ENCODE measurements around the gene LOXHD1. TPM values are rescaled to one million over a fixed set of nuclear protein-coding genes. Genes with fewer than 3 reads are reported as not detected.

The LOXHD1 gene
- total RNA-seq, 1 experiment from 2014 or later, result not detected

GRCh38 chr18:46458472-46458871, 198.5 kb downstream of the LOXHD1 start:
- no peak for DNase-seq (ENCODE audit: low read depth, low spot score)
- in situ Hi-C loops (cut with HindIII; ENCODE audit: low pct_unique_long_range_greater_than_20kb, low sequenced_read_pairs), result no loop called here

DNA sequence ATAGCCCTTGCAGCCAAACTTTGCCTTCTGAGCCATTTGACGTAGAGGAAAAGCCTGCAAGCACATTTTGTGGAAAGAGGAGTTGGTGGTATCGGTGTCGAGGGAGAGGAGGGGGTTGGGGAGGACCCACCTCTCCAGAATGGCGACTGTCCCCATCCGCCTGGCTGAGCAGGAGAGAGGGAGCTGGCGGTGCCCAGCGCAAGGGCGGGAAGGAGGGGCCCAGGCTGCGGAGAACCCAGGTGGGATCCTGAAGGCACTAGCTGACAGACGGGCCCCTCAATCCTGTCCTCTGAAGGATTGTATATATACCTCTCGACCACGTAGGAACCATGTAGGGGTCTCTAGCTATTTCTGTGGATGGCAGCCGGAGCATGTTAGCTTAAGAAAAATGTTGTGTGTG, 200.3 kb downstream of the LOXHD1 start:
- DNase-seq (ENCODE audit: low read depth, low spot score), result no peak
- in situ Hi-C loops (cut with HindIII; ENCODE audit: low pct_unique_long_range_greater_than_20kb, low sequenced_read_pairs), result no loop called here

GRCh38 chr18:46452820-46453219, 204.2 kb downstream of the LOXHD1 start:
- in situ Hi-C loops (cut with HindIII; ENCODE audit: low pct_unique_long_range_greater_than_20kb, low sequenced_read_pairs), result no loop called here
- no peak for DNase-seq (ENCODE audit: low read depth, low spot score)

DNA sequence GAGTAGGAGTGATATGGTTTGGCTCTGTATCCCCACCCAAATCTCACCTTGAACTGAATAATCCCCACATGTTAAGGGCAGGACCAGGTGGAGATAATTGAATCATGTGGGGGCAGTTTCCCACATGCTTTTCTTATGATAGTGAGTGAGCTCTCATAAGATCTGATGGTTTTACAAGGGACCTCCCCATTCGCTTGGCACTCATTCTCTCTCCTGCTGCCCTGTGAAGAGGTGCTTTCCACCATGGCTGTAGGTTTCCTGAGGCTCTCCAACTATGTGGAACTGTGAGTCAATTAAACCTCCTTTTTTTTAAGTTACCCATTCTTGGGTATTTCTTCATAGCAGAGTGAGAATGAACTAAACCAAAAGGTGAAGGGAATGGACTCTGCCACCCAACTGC, 207.5 kb downstream of the LOXHD1 start:
- in situ Hi-C loops (cut with HindIII; ENCODE audit: low pct_unique_long_range_greater_than_20kb, low sequenced_read_pairs), result no loop called here
- no peak for DNase-seq (ENCODE audit: low read depth, low spot score)

DNA sequence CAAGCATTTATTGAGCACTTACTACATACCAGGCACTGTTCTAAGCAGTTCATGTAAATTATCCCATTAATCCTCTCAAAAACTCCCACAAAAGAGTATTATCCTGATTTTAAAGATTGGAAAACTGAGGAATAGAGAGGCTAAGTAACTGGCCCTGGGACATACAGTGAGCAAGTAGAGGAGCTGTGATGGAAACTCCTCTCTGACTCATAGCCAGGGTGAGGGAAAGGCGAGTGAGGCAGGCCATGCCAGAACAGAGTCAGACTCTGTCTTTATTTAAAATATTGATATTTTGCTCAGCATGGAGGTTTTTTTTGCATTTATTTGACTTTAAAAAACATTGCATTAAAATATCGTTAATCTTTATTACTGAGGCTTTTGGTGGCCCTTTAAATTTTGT, 208.0 kb downstream of the LOXHD1 start:
- DNase-seq (ENCODE audit: low read depth, low spot score), result no peak
- in situ Hi-C loops (cut with HindIII; ENCODE audit: low pct_unique_long_range_greater_than_20kb, low sequenced_read_pairs), result no loop called here

- in situ Hi-C loops (cut with HindIII; ENCODE audit: low pct_unique_long_range_greater_than_20kb, low sequenced_read_pairs), result no loop called here
- no peak for DNase-seq (ENCODE audit: low read depth, low spot score)
These were observed 208.7 kb downstream of the LOXHD1 start for GRCh38 chr18:46448347-46448746.

DNA sequence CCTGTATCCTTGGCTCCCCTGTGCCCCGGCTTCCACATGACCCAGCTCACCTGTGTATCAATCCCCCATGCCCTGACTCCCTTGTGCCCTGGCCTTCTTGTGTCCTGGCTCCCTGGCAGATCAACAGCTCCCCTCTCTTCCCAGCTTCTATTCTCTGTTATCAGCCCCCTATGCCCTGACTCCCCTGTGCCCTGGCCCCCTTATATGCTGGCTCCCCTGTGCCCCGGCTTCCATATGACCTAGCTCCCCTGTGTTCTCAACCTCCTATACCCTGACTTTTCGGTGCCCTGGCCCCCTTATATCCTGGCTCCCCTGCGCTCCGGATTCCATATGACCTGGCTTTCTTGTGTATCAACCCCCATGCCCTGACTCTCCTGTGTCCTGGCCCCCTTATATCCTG, 209.2 kb downstream of the LOXHD1 start:
- in situ Hi-C loops (cut with HindIII; ENCODE audit: low pct_unique_long_range_greater_than_20kb, low sequenced_read_pairs), result no loop called here

GRCh38 chr18:46447323-46447722, 209.7 kb downstream of the LOXHD1 start:
- DNase-seq (ENCODE audit: low read depth, low spot score), result no peak

More for the DNA sequence above, 209.2 kb downstream of the LOXHD1 start:
- DNase-seq (ENCODE audit: low read depth, low spot score), result no peak

GRCh38 chr18:46445522-46446313, 211.3 kb downstream of the LOXHD1 start:
- DNase-seq (ENCODE audit: low read depth, low spot score), result no peak
- in situ Hi-C loops (cut with HindIII; ENCODE audit: low pct_unique_long_range_greater_than_20kb, low sequenced_read_pairs), result no loop called here

More at GRCh38 chr18:46447323-46447722, 209.7 kb downstream of the LOXHD1 start:
- in situ Hi-C loops (cut with HindIII; ENCODE audit: low pct_unique_long_range_greater_than_20kb, low sequenced_read_pairs), result no loop called here

- DNase-seq (ENCODE audit: low read depth, low spot score), result no peak
- in situ Hi-C loops (cut with HindIII; ENCODE audit: low pct_unique_long_range_greater_than_20kb, low sequenced_read_pairs), result no loop called here
These were observed 218.0 kb downstream of the LOXHD1 start for GRCh38 chr18:46439037-46439436.

DNA sequence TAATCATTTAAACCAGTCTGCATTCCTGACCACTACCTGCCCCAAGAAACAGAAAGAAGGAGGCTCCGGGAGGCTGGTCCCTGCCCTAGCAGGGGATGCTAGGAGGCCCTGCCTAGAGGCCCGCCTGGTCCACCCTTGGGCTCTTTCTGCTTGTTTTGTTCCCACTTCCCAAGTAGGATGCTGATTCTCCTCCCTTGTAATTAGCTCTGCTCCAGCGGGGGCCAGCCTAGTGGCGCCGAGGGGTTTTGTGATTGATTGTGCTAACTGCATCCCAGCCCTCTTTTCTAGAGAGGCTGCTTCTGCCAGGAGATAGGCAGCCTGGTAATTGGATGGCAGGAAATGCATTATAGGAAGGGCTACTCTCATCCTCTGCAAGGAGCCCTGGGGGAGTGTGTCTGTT, 220.0 kb downstream of the LOXHD1 start:
- in situ Hi-C loops (cut with HindIII; ENCODE audit: low pct_unique_long_range_greater_than_20kb, low sequenced_read_pairs), result no loop called here
- no peak for DNase-seq (ENCODE audit: low read depth, low spot score)

- no peak for DNase-seq (ENCODE audit: low read depth, low spot score)
- in situ Hi-C loops (cut with HindIII; ENCODE audit: low pct_unique_long_range_greater_than_20kb, low sequenced_read_pairs), result no loop called here
These were observed 220.4 kb downstream of the LOXHD1 start for GRCh38 chr18:46436621-46437020.

DNA sequence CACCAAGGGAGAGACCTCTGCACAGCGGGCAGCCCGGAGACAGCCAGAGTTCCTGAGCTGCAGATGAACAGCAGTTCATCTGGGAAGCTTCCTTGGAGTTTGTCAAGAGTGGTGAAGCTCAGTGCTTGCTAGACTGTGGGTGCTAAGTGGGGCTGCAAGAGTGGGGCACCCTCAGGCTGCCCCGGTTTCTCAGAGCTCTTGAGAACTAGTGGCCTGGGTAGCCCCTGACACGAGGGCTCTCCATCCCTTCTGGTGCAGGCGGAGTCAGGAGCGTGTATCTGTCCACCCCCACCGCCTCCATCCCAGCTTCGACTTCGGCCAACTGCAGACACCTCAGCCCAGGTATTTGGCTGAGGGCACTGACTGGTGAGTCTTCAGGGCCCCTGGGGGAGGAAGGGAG, 222.0 kb downstream of the LOXHD1 start:
- DNase-seq (ENCODE audit: low read depth, low spot score), result no peak
- in situ Hi-C loops (cut with HindIII; ENCODE audit: low pct_unique_long_range_greater_than_20kb, low sequenced_read_pairs), result no loop called here

GRCh38 chr18:46434629-46435028, 222.4 kb downstream of the LOXHD1 start:
- in situ Hi-C loops (cut with HindIII; ENCODE audit: low pct_unique_long_range_greater_than_20kb, low sequenced_read_pairs), result no loop called here
- no peak for DNase-seq (ENCODE audit: low read depth, low spot score)

DNA sequence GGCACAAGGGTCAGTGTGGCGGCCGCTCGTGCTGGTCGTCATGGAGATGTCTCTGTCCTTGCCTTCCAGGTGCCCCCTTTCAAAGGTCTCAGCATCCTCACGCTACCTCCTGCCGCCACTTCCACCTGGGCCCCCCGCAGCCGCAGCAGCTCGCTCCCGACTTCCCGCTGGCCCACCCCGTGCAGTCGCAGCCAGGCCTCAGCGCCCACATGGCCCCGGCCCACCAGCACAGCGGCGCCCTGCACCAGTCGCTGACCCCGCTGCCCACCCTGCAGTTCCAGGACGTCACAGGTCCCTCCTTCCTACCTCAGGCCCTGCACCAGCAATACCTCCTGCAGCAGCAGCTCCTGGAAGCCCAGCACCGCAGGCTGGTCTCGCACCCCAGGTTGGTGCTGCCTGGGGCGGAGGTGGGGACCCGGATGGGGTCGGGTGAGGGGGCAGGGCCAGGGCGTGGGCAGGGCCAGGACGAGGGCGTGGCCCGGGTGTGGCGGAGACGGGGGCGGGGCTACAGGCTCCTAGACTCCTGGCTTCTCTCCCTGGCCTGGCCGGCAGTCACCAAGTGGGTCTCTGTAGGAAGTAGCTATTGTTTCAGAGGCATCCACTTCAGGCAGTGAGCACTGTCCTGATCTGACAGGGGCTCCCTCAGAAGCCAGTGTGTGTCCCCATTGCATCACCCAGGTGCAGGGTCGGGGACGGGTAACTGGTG, 223.7 kb downstream of the LOXHD1 start:
- DNase-seq (ENCODE audit: low read depth, low spot score), result no peak
- in situ Hi-C loops (cut with HindIII; ENCODE audit: low pct_unique_long_range_greater_than_20kb, low sequenced_read_pairs), result no loop called here

GRCh38 chr18:46431522-46432171, 225.4 kb downstream of the LOXHD1 start:
- in situ Hi-C loops (cut with HindIII; ENCODE audit: low pct_unique_long_range_greater_than_20kb, low sequenced_read_pairs), result no loop called here

GRCh38 chr18:46429649-46430224, 227.3 kb downstream of the LOXHD1 start:
- no peak for DNase-seq (ENCODE audit: low read depth, low spot score)

More at GRCh38 chr18:46431522-46432171, 225.4 kb downstream of the LOXHD1 start:
- no peak for DNase-seq (ENCODE audit: low read depth, low spot score)

DNA sequence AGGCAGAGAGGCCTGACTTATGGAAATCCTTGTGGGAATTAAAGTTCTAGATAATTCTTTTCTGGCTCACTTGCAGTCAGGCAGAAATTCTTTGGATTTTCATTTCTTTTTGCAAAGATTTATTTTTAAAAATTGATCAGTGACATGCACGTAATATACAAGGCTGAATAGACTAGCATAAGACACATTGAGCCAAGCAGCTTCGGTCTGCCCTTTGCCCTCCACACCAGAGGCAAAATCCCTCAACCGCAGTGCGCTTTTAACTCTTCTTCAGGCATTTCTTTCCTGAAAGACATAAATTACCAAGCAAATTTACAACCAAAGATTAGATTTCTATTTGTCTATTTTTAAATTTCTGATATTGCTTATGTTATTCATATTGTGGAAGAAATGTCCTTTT, 227.9 kb downstream of the LOXHD1 start:
- DNase-seq (ENCODE audit: low read depth, low spot score), result no peak
- in situ Hi-C loops (cut with HindIII; ENCODE audit: low pct_unique_long_range_greater_than_20kb, low sequenced_read_pairs), result no loop called here

More at GRCh38 chr18:46429649-46430224, 227.3 kb downstream of the LOXHD1 start:
- in situ Hi-C loops (cut with HindIII; ENCODE audit: low pct_unique_long_range_greater_than_20kb, low sequenced_read_pairs), result no loop called here
